MM.1S (cell line): ENCODE measurements around the gene EML6.

Source experiments
- EZH2 ChIP-seq: fragments of 300-600 bp; sonication (generic); optimal IDR thresholded peaks from 2 replicates; pipeline ENCODE3; 2017; ENCODE audit warnings: low read depth, mild to moderate bottlenecking, antibody characterized with exemption, low read length, mixed read lengths
- TF ChIP-seq, protein P1 (sequence below): fragments of 300-600 bp; sonication (generic); IDR thresholded peaks from 2 replicates; pipeline ENCODE4 v1.5.1; 2016; ENCODE audit warnings: antibody characterized with exemption, low read length, mixed read lengths

DNA sequence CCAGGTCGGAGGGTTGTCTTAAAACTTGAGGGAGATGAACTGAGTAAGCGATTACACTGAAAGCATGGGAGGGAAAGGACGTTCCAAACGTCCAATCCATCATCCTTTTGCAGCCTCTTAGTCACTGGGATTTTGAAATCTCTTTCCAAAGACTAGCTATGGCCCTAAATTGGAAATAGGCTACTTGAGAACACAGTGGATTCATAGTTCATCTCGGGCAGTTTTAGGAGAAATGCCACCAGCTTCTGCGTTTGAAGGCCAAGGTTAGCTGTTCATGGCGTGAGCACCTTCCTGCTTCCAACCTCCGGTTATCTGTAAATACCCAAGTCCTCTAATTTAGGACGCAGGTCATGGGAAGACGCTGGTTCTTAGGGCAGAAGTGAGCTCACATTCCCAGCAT lies 821 bp upstream of the EML6 start:
- TF ChIP-seq, protein P1, sequence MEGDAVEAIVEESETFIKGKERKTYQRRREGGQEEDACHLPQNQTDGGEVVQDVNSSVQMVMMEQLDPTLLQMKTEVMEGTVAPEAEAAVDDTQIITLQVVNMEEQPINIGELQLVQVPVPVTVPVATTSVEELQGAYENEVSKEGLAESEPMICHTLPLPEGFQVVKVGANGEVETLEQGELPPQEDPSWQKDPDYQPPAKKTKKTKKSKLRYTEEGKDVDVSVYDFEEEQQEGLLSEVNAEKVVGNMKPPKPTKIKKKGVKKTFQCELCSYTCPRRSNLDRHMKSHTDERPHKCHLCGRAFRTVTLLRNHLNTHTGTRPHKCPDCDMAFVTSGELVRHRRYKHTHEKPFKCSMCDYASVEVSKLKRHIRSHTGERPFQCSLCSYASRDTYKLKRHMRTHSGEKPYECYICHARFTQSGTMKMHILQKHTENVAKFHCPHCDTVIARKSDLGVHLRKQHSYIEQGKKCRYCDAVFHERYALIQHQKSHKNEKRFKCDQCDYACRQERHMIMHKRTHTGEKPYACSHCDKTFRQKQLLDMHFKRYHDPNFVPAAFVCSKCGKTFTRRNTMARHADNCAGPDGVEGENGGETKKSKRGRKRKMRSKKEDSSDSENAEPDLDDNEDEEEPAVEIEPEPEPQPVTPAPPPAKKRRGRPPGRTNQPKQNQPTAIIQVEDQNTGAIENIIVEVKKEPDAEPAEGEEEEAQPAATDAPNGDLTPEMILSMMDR = no peak
- TF ChIP-seq EZH2 = no peak
